K562 (cell line): ENCODE data around the gene PNMT. TPM values are rescaled to one million over a fixed set of nuclear protein-coding genes. Genes with fewer than 3 reads are reported as not detected.
A peak's percentile ranks its signal among the peaks of the same experiment; 100 is the strongest.

Experiments used
- CHAMP1 ChIP-seq: fragments of 450-650 bp; IDR thresholded peaks from 2 replicates; pipeline ENCODE4 v1.6.1; 2016; ENCODE audit warnings: mild to moderate bottlenecking
- ILK ChIP-seq: fragments of 450-650 bp; IDR thresholded peaks from 2 replicates; pipeline ENCODE4 v1.6.1; 2016; ENCODE audit warnings: missing genetic modification characterization, low read depth, mild to moderate bottlenecking, missing compliant biosample characterization, moderate library complexity, borderline replicate concordance
- MYC ChIP-seq, 2 experiments: fragments of 250-450 bp in 1 of 2; sonication (Bioruptor Pico) in 1 of 2; IDR thresholded peaks; 2 replicates each; pipeline versions ENCODE4 v1.5.1 to v1.6.1; 2012 to 2021; ENCODE audit warnings: low read depth in 2 of 2, borderline replicate concordance in 1 of 2, improper control_type of control experiment in 1 of 2, low read length in 1 of 2, mild to moderate bottlenecking in 1 of 2, moderate library complexity in 1 of 2
- NONO ChIP-seq, 2 experiments: fragments of 200-400 bp in 1 of 2; fragments of 450-650 bp in 1 of 2; formaldehyde crosslinking in 1 of 2; IDR thresholded peaks; 2 replicates each; pipeline ENCODE4 v1.6.1; 2017; ENCODE audit warnings: low read depth in 2 of 2, mild to moderate bottlenecking in 2 of 2, moderate library complexity in 2 of 2, low read length in 1 of 2
- RBFOX2 ChIP-seq: fragments of 200-400 bp; formaldehyde crosslinking; IDR thresholded peaks from 2 replicates; pipeline ENCODE4 v1.6.1; 2017; ENCODE audit warnings: low read depth, mild to moderate bottlenecking, low read length, moderate library complexity
- SIRT6 ChIP-seq: IDR thresholded peaks from one replicate; pipeline ENCODE4 v1.6.1; 2012; ENCODE audit warnings: low read depth, mild to moderate bottlenecking, control low read depth, inconsistent platforms, low read length, moderate library complexity
- SMAD3 ChIP-seq: fragments of 450-650 bp; formaldehyde crosslinking; conservative IDR thresholded peaks from 2 replicates; pipeline ENCODE4 v1.4.0; 2020; ENCODE audit warnings: mild to moderate bottlenecking
- SRSF3 ChIP-seq: fragments of 200-400 bp; formaldehyde crosslinking; IDR thresholded peaks from 2 replicates; pipeline ENCODE4 v1.6.1; 2016; ENCODE audit warnings: mild to moderate bottlenecking, low read length, moderate library complexity; ENCODE audit not compliant: insufficient read depth
- TEAD1 ChIP-seq, 2 experiments: fragments of 450-650 bp in 1 of 2; sonication (generic) in 1 of 2; formaldehyde crosslinking; IDR thresholded peaks; 2 replicates each; pipeline versions ENCODE4 v1.4.0 to v1.8.0; 2020 to 2022; ENCODE audit warnings: mild to moderate bottlenecking in 2 of 2, missing genetic modification reagents in 1 of 2
- ZNF124 ChIP-seq: sonication (generic); formaldehyde crosslinking; IDR thresholded peaks from 2 replicates; pipeline ENCODE4 v1.8.1; 2022; ENCODE audit warnings: missing genetic modification reagents
- ZNF174 ChIP-seq: fragments of 250-450 bp; sonication (Bioruptor Pico); IDR thresholded peaks from 2 replicates; pipeline ENCODE4 v1.4.0; 2020; ENCODE audit warnings: mild to moderate bottlenecking
- ZNF3 ChIP-seq: fragments of 250-450 bp; sonication (Bioruptor Pico); IDR thresholded peaks from 2 replicates; pipeline ENCODE4 v1.5.0; 2021; ENCODE audit warnings: mild to moderate bottlenecking, moderate library complexity
- ZNF551 ChIP-seq: fragments of 250-450 bp; sonication (Bioruptor Pico); IDR thresholded peaks from 2 replicates; pipeline ENCODE4 v1.5.0; 2021; ENCODE audit warnings: mild to moderate bottlenecking, moderate library complexity
- polyA plus RNA-seq, 8 experiments: library from polyadenylated mRNA; depleted of rRNA in 4 of 8; stranded (reverse) in 5 of 8; unstranded in 3 of 8; fragments of >200 nt; fragmentation: Nextera tagmentation in 2 of 8; fragmentation: Illumina TruSeq in 1 of 8; extraction: Ambion mirVana in 2 of 8; extraction: Trizol in 1 of 8; gene quantifications; 2 replicates each; pipeline versions ENCODE4 v1.2.1 to v1.2.3, GENCODE V29; 2011 to 2014; ENCODE audit warnings: inconsistent platforms in 1 of 8, missing spikeins in 1 of 8
- total RNA-seq, 7 experiments: library from RNA; depleted of rRNA in 6 of 7; stranded (reverse); fragments of >200 nt in 6 of 7; fragmentation: Illumina TruSeq in 2 of 7; extraction: Trizol in 2 of 7; gene quantifications; 2 replicates each; pipeline versions ENCODE4 v1.2.1 to v1.2.3, GENCODE V29; 2011 to 2021; ENCODE audit warnings: low replicate concordance in 1 of 7

PNMT gene
- total and polyA plus RNA-seq, 9 of the 15 experiments (the other 6 are each of a cell fraction or from before 2014, with no cell fraction given), result 0.55 to 18.1 (median 5.8) TPM

- peak; percentile 56; the same call in 1 of the 2 replicates for TF ChIP-seq MYC (IDR thresholded peaks at IDR 0.05; ENCODE audit: low read depth, low read length)
- no peak for TF ChIP-seq MYC (CRISPR knock-in tag; IDR thresholded peaks at IDR 0.05; ENCODE audit: borderline replicate concordance, low read depth)
- TF ChIP-seq ZNF3 (CRISPR knock-in tag), result no peak
- 0 out of 4 replicates have a peak, but pooled peaks of 1 of the 2 experiments have one; percentile 36 for TF ChIP-seq TEAD1 (CRISPR knock-in tag; IDR thresholded peaks at IDR 0.05)
- TF ChIP-seq NONO (IDR thresholded peaks at IDR 0.05; ENCODE audit: low read depth in 2 of 2, low read length in 1 of 2), result no peak
- no peak for TF ChIP-seq SMAD3 (CRISPR knock-in tag)
- no peak for TF ChIP-seq ZNF551 (CRISPR knock-in tag)
- no peak for TF ChIP-seq SIRT6
- no peak for TF ChIP-seq CHAMP1
- TF ChIP-seq RBFOX2, result peak; percentile 90
- no peak for TF ChIP-seq SRSF3
- TF ChIP-seq ILK, result no peak
- TF ChIP-seq ZNF124 (CRISPR knock-in tag), result no peak
- TF ChIP-seq ZNF174 (CRISPR knock-in tag), result no peak
Observed at GRCh38 chr17:39687546-39688474, 19.6 kb downstream of the PNMT start, which contains the start of gene PGAP3 (continued).
